NCI-H446 treated with DMSO at 0.1 percent for 48 hours (cell line): Measurements from ENCODE around the gene SUSD2.
"Not testable (repeated sequence)": the region's sequence is repeated elsewhere in the genome, so short reads cannot be mapped to it uniquely, and the experiment has no call there.

ENCODE experiments used
- DNase-seq: peaks from one replicate; lab custom pipeline; 2025; lab: John Stamatoyannopoulos, UW

Gene SUSD2

DNA sequence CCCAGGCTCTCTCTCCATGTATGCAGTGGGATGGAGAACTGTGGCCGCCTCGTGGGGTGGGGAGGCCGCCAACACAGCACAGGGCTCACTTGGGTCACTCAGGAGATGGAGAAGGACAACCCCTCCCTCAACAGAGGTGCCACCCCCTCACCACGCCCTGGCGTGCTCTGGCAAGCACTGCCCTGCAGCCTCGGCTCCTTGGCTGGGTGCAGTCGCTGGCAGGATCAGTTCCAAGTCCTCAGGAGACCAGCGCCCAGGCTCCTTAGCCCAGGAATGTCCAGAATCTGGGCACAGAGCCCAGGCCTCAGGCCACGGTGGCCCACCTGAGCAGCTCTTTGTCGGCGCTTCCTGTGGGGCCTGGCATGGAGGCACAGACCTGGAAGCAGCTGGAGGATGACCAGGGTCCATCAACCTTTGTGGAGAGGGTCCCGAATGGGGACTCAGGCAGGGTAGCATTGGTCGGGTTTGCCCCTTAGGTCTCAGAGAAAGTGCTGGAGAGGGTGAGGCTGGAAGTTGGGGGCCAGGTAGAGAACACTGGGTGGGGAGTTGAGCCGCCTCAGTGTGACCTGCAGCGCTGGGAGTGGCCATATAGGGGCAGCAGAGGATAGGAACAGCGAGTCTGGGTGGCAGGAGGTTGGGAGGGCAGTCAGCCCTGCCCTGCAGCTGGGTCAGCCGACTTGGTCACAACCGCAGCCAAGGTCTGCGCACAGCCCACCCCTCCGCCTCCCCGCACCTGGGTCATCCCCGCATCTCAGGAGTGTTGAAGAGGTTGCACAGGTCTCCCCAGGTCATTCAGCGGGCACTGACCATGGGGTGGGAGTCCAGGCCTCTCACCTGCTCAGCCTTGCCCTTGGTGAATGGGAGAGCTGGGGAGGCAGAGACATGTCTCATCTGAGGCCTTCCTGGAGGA is 8.2 kb downstream of the SUSD2 start:
- DNase-seq = no peak

DNA sequence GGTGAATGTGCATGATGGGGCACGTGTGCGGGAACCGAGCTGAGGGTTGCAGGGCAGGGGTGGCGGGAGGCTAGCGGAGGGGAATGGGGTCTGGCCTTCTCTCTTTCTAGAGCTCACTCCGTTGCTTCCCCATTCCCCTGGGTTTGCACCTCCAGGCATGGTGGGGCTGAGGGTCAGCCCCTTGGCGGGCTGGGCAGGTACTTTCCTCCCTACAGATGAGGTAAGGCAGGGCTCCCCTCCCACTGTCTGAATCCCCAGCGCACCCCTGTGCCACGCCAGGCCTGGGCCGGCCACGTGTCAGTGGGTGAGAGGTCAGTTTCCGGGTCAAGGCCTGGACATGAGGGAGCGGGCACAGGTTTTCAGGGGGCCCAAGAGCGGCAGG is 8.9 kb downstream of the SUSD2 start:
- DNase-seq = no peak

- DNase-seq = no peak
These were observed 9.4 kb downstream of the SUSD2 start for GRCh38 chr22:24190596-24191208.

- DNase-seq = no peak
These were observed 10.1 kb downstream of the SUSD2 start for GRCh38 chr22:24191381-24191841.

GRCh38 chr22:24191893-24192292 is 10.6 kb downstream of the SUSD2 start:
- no peak for DNase-seq

DNA sequence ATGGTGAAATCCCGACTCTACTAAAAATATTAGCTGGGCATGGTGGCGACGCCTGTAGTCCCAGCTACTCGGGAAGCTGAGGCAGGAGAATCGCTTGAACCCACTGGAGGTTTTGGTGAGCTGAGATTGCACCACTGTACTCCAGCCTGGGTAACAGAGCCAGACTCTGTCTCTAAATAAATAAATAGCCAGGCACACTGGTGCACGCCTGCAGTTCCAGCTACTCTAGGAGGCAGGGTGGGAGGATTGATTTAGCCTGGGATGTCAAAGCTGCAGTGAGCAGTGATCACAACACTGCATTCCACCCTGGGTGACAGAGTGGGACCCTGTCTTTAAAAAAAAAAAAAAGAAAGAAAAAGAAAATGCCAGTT is 17.4 kb downstream of the SUSD2 start:
- DNase-seq = no peak

DNA sequence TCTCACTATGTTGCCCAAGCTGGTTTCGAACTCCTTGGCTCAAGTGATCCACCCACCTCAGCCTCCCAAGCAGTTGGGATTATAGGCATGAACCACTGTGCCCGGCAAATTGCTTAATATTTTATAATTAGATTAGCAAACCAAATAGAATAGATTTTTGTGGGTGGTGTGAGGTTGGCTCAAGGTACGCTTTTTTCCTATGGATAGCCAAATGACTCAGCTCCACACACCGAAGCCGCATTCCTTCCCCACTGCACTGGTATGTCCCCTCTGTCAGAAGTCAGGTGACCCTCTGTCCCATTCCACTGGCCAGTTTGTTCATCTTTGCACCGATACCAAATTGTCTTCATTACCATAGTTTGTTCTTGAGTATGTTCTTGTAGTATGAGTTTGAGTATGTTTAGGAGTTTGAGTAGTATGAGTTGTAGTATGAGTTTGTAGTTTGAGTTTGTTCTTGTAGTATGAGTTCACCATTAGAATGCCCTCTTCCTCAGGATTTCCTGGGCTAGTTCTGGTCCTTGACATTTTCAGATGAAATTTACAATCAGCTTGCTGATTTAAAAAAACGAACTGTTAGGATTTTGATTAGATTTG is 19.4 kb downstream of the SUSD2 start:
- no peak for DNase-seq

DNA sequence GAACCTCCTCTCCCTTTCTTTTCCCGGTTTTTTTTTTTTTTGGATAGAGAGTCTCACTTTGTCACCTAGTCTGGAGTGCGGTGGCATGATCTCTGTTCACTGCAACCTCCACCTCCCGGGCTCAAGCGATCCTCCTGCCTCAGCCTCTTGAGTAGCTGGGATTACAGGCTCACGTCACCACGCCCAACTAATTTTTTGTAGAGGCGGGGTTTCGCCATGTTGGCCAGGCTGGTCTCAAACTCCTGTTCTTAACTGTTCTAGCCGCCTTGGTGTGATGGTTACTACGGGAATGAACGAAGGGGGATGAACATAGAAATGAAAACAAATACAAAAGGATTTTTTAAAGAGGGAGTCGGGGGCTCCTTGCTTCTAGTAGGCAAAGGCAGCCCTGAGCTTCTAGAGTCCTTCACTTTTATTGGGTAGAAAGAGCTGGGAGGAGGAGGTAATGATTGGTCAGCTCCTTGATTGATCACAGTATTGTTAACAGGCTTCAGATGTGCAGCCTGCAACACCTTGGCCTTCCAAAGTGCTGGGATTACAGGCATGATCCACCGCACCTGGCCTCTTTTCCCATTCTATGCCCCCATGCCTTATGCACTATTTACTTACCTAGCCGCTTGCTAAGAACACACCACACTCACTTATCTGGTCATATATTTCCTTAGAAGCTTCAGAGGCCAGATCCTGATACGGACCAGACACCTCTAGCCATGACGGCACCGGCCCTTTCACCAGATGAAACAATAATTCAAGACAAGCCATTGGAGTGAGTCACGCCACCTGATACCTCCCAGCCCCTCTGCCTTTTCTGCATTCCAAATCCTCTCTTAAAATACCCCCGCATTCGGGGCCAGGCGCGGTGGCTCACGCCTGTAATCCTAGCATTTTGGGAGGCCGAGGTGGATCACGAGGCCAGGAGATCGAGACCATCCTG is 20.7 kb downstream of the SUSD2 start:
- no peak for DNase-seq

DNA sequence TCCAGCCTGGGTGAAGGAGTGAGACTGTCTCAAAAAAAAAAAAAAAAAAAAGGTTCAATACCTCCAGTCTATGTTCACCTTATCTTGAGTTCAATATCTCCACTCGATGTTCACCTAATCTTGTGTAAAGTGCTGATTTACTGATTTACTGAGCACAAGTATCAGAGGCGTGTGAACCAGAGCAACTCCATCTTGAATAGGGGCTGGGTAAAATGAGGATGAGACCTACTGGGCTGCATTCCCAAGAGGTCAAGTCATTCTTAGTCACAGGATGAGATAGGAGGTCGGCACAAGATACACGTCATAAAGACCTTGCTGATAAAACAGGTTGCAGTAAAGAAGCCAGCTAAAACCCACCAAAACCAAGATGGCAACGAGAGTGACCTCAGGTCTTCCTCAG is 22.6 kb downstream of the SUSD2 start:
- DNase-seq = not testable (repeated sequence)

DNA sequence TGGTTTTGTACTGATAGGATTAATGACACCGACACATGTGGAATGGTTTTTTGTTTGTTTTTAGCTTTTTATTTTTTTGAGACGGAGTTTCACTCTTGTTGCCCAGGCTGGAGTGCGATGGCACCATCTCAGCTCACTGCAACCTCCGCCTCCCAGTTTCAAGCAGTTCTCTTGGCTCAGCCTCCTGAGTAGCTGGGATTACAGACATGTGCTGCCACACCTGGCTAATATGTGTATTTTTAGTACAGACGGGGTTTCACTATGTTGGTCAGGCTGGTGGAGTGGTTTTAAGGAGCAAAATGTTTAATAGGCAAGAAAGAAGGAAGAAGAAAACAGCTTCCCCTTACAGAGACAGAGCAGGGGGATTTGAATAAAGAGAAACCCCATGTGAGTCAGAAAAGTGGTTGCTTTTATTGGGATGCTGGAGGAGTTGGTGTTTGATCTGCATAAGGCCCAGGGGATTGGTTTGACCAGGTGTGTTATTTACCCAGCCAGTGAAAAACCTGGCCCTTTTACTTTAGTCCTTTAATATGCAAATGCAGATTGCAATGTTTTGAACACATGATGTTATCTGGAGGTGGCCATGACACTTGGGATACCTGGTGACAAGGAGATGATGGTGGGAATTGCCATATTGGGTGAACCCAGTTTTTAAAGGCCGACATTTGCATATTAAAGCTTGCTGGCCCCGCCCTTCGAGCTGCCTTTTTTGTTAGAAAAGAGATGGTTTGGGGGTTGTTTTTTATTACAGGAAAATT is 24.3 kb downstream of the SUSD2 start:
- no peak for DNase-seq

DNA sequence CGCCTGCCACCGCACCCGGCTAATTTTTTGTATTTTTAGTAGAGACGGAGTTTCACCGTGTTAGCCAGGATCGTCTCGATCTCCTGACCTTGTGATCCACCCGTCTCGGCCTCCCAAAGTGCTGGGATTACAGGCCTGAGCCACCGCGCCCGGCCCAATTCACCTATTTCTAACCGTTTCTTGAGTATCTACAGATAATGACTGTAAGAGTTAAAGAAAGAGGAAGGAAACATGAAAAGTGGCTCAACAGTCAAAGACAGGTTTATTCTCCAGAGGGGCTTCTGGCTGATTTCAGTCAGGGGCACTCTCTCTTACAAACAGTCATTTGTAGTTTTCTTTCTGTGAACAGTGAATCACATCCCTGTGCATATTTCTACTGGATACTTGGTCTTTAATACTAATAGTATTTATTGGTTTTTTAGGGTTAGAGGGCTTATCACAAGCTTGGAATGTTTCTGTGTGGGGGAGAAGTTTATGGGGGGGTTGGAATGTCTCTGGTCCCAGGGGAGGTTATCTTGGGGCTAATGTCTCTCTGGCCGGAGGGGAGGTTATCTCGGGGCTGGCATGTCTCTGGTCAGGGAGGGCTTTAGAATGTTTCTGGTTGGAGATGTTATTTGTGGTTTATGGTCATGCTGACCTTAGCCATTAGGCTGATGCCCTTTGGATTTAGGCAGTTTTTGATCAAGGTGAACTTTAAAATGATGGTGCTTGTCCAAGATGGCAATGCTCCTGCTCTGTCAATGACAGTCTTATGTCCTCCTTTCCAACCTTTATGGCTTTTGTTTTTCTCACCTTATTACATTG is 25.4 kb downstream of the SUSD2 start:
- not testable (repeated sequence) for DNase-seq

DNA sequence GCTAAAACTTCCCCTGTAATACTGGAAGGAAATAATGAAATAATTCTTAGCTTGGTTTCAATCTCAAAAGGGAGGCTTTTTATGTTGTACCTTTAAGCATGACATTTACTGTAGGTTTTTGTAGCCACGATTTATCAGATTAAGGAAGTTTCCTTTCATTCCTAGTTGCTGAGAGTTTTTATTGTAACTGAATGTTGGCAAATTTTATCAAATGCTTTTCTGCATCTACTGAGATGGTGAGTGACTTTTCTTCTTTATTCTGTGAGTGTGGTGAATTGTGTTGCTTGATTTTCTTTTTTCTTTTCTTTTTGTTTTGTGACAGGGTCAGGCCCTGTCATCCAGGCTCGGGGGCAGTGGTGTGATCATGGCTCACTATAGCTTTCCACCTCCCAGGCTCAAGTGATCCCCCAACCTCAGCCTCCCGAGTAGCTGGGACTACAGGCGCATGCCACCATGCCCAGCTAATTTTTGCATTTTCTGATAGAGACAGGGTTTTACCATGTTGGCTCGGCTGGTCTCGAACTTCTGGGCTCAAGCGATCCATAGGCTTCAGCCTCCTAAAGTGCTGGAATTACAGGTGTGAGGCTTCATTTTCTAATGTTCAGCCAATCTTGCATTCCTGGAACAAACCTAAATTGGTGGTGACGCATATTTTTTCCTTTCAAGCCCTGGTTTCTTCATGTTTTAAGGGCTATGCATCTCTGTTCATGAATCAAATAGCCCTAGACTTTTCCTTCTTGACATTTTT is 26.2 kb downstream of the SUSD2 start:
- no peak for DNase-seq

GRCh38 chr22:24208012-24208749 is 26.9 kb downstream of the SUSD2 start:
- DNase-seq = no peak

DNA sequence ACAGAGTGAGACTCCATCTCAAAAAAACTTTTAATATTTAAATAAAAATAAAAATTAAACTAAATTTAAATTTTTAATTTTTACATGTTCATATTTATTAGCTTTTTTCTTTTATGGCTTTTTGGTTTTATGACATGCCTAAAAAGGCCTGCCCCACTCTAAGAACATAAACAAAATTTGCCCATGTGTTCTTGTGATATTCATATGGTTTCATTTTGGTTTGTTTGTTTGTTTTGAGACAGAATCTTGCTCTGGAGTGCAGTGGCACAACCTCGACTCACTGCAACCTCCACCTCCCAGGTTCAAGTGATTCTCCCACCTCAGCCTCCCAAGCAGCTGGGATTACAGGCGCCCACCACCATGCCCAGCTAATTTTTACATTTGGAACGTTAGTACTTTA is 27.7 kb downstream of the SUSD2 start:
- DNase-seq = no peak

DNA sequence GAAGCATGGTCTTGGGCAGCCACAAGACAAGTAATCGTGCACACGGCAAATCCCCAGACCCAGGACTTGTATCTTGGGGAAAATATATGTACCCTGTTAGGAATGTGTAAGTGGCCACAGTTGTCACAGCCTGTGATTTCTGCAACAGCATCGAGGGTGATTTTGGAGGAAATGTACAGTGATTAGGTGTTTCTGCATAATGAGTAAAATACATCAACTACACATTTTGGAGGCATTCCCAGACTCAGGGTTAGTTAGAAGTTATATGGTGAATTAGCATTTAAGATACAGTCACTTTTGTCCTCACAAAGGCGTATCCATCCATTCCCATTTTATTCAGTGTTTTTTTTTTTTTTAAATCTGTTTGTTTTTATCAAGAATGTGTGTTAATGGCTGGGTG is 28.4 kb downstream of the SUSD2 start:
- DNase-seq = no peak

DNA sequence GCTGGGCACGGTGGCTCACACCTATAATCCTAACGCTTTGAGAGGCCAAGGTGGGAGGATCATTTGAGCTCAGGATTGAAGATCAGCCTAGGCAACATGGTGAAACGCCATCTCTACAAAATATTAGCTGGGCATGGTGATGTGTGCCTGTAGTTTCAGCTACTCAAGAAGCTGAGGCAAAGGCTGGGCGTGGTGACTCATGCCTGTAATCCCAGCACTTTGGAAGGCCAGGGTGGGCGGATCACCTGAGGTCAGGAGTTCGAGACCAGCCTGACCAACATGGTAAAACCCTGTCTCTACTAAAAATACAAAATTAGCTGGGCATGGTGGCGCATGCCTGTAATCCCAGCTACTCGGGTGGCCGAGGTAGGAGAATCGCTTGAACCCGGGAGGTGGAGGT is 29.1 kb downstream of the SUSD2 start:
- not testable (repeated sequence) for DNase-seq

DNA sequence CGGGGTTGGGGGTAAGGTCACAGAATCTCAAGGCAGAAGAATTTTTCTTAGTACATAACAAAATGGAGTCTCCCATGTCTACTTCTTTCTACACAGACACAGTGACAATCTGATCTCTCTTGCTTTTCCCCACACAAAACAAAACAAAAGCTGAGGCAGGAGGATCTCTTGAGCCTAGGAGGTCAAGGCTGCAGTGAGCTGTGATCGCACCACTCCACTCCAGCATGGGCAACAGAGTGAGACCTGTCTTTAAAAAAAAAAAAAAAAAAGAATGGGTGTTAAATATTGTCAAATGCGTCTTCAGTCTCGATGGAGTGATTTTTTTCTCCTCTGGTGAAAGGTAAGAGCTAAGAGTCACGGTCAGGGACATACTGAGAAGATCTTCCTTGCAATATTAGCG is 30.4 kb downstream of the SUSD2 start:
- DNase-seq = not testable (repeated sequence)

DNA sequence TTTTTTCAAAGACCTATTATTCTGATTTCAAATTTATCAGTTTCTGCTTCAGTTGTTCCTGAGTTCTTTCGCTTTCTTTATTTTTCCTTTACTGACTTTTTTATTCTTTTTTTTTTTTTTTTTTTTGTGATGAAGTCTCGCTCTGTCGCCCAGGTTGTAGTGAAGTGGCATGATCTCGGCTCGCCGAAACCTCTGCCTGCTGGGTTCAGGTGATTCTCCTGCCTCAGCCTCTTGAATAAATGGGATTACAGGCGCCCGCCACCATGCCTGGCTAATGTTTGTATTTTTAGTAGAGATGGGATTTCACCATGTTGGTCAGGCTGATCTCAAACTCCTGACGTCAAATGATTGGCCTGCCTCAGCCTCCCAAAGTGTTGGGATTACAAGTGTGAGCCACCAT is 31.8 kb downstream of the SUSD2 start:
- not testable (repeated sequence) for DNase-seq
